OCI-LY7 (cell line): Measurements from ENCODE around the gene CORO2B.

Experiments
- CTCF ChIP-seq: fragments of 200-600 bp; sonication (generic); conservative IDR thresholded peaks from 2 replicates; pipeline ENCODE4 v1.5.1; 2014; ENCODE audit warnings: mild to moderate bottlenecking, antibody characterized with exemption, low read length, moderate library complexity, mixed read lengths
- EZH2phosphoT487 ChIP-seq: fragments of 200-600 bp; sonication (generic); IDR thresholded peaks from 2 replicates; pipeline ENCODE4 v1.6.1; 2018; ENCODE audit warnings: low read depth, borderline replicate concordance, mild to moderate bottlenecking, mixed run types, antibody characterized with exemption, low read length, moderate library complexity, mixed read lengths

- TF ChIP-seq EZH2phosphoT487 (no peak), CTCF (no peak)
Measured at GRCh38 chr15:68541743-68542142, 37.0 kb upstream of the CORO2B start.
